Activated CD8-positive, alpha-beta T cell treated with anti-CD3 and anti-CD28 coated beads for 36 hours (primary cell): ENCODE measurements around the gene CCDC24. TPM values are rescaled to one million over a fixed set of nuclear protein-coding genes. Genes with fewer than 3 reads are reported as not detected.

Source experiments
- ATAC-seq: fragments of 200-7000 bp; cut with Tn5 transposase; one replicate; pipeline ENCODE4 v1.10.0; 2021; ENCODE audit warnings: mild to moderate bottlenecking, moderate library complexity
- CTCF ChIA-PET: fragments of 350-600 bp; sonication (Branson Sonifier 250); formaldehyde crosslinking; loops from one replicate; lab custom pipeline; 2021; ENCODE audit warnings: antibody characterized with exemption; lab: Charles Lee
- POLR2A ChIA-PET: fragments of 350-600 bp; sonication (Branson Sonifier 250); formaldehyde crosslinking; loops from one replicate; lab custom pipeline; 2021; ENCODE audit warnings: antibody characterized with exemption; lab: Charles Lee
- DNase-seq: peaks from one replicate; pipeline ENCODE4 v3.0.0-alpha.2; 2020
- H3K27ac Mint-ChIP-seq: one replicate; pipeline ENCODE4 v1.8.0; 2021; ENCODE audit warnings: mild to moderate bottlenecking, mixed read lengths
- H3K27me3 Mint-ChIP-seq: one replicate; pipeline ENCODE4 v1.8.0; 2021; ENCODE audit warnings: mixed read lengths
- H3K36me3 Mint-ChIP-seq: one replicate; pipeline ENCODE4 v1.8.0; 2021; ENCODE audit warnings: low read depth, mixed read lengths
- H3K4me1 Mint-ChIP-seq: one replicate; pipeline ENCODE4 v1.8.0; 2021; ENCODE audit warnings: low read depth, mixed read lengths
- H3K4me3 Mint-ChIP-seq: one replicate; pipeline ENCODE4 v1.8.0; 2021; ENCODE audit warnings: mild to moderate bottlenecking, moderate library complexity, mixed read lengths
- H3K9me3 Mint-ChIP-seq: one replicate; pipeline ENCODE4 v1.8.0; 2021; ENCODE audit warnings: mixed read lengths
- intact Hi-C: fragments of 100-400 bp; cut with micrococcal nuclease; formaldehyde crosslinking; loops from one replicate; pipeline ENCODE4 v1.10.0; 2022
- total RNA-seq, 2 experiments: library from RNA; stranded (reverse); gene quantifications; one replicate each; pipeline ENCODE4 v1.2.3, GENCODE V29; 2021
- TF ChIP-seq, protein P1 (sequence below): fragments of 200-600 bp; IDR thresholded peaks from one replicate; pipeline ENCODE4 v1.8.0; 2022; ENCODE audit warnings: antibody characterized with exemption, mild to moderate bottlenecking

Gene CCDC24
- total RNA-seq, 2 experiments from 2014 or later: 1.4 to 1.8 TPM

DNA sequence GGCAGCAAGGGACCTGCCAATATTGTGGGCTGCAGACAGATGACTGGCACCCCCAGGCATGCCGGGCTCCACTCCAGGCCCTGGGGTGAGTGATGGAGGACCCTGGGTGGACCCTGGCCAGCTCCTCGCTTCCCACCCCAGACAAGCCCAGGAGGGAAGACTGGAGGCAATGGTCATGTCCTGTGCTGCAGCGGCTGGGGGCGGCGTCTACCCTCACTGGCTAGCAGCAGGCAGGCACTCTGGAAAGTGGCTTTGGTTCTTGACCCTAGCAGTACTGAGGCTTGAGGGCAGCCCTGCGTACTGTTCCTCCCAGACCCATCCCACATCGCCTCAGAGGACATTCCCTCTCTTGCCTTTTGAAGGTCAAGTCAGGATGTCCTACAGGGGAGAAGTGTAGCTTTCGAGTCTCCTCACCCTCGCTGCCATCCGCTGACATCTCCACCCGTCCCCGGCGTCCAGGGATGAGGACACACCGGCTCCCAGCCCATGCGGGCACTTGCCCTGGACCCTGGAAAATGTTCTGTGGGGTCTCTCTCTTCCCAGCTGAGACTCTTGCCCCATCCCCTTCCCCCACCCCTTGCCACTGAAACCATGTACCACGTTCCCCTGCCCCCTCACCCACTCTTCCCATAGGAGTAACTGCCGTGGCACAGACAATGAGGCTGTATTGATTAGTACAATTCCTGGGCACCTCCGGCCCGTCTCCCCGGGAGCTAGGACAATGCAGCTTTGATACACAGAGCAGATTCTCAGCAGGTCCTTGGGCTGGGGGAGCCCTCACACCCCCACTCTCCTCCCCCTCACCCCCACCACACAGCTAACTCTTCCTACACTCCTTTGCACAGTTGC is 24.9 kb downstream of the CCDC24 start:
- Mint-ChIP-seq H3K4me1 (peaks cover 12% of the 10 kb centered on the region), H3K4me3 (no peak overlapping the region), H3K27me3 (no peaks in the 10 kb centered on the region), H3K27ac (no peak overlapping the region), H3K36me3 (no peaks in the 10 kb centered on the region), H3K9me3 (no peaks in the 10 kb centered on the region)
- ChIA-PET POLR2A (interaction anchor here (0.6 kb wide), 1 partner anchor 15 kb away, joined by 3 read pairs; no protein-coding TSS in a partner anchor), CTCF (interaction anchor here (1.4 to 7.4 kb wide), 2 partner anchors 10 to 32 kb away, joined by 5 to 42 read pairs; no protein-coding TSS in a partner anchor)
- DNase-seq (no peak), ATAC-seq (no peak)
- TF ChIP-seq, protein P1, sequence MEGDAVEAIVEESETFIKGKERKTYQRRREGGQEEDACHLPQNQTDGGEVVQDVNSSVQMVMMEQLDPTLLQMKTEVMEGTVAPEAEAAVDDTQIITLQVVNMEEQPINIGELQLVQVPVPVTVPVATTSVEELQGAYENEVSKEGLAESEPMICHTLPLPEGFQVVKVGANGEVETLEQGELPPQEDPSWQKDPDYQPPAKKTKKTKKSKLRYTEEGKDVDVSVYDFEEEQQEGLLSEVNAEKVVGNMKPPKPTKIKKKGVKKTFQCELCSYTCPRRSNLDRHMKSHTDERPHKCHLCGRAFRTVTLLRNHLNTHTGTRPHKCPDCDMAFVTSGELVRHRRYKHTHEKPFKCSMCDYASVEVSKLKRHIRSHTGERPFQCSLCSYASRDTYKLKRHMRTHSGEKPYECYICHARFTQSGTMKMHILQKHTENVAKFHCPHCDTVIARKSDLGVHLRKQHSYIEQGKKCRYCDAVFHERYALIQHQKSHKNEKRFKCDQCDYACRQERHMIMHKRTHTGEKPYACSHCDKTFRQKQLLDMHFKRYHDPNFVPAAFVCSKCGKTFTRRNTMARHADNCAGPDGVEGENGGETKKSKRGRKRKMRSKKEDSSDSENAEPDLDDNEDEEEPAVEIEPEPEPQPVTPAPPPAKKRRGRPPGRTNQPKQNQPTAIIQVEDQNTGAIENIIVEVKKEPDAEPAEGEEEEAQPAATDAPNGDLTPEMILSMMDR: no peak
- intact Hi-C loops: no loop called here

DNA sequence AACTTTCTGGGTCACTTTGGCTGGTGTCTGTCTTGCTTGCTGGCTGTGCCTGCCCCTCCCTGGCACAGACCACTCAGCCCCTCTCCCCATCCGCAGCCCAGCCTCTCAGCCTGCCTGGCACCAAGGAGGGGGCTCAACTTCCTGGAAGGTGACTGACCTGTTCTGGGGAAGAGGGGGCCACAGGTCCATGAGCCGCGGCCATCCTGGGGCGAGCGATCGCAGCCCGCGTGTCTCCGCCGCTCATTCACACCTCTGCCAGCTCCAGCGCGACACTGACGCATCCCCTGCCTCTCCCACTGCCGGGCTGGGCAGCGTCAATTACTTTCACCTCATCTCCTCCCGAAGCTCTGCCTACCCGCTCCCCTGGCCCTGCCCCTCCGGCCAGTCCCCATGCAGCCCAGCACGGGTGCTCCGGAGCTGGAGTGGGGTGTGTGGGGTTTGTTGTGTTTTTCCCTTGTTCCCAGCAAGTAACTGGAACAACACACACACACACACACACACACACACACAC is 25.5 kb downstream of the CCDC24 start:
- H3K4me1 Mint-ChIP-seq: peaks cover 12% of the 10 kb centered on the region
- CTCF ChIA-PET: interaction anchor here (7.4 kb wide), 1 partner anchor 11 kb away, joined by 42 read pairs; no protein-coding TSS in a partner anchor
- no peak for DNase-seq
- POLR2A ChIA-PET: interaction anchor here (0.6 kb wide), 1 partner anchor 16 kb away, joined by 3 read pairs; no protein-coding TSS in a partner anchor
- H3K9me3 Mint-ChIP-seq: no peaks in the 10 kb centered on the region
- H3K27ac Mint-ChIP-seq: no peak overlapping the region
- intact Hi-C loops: no loop called here
- ATAC-seq: no peak
- TF ChIP-seq, protein P1: no peak
- H3K36me3 Mint-ChIP-seq: peaks cover 3% of the 10 kb centered on the region
- no peak overlapping the region for H3K4me3 Mint-ChIP-seq
- H3K27me3 Mint-ChIP-seq: no peaks in the 10 kb centered on the region

DNA sequence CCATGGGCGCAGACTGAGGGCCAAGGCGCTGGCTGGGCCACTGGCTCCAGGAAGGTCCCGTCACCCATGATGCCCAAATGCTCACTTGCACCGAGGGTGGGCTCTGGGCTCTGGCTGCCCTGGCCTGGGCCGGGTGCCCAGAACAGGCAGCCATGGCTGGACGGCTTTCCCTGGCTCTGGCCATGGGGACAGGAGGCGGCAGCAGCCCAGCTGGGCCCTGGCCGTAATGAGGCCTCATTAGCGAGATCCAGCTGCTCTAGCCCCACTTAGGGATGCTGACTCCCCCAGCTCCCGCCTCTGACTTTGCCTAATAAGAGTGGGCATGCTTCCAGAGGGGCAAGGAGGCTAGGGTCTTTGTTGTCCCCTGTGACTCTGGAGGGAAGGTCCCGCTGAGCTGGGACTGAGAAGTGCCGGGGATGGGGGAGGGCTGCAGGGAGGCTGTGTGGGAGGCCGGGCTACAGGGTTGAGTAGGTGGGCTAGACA is 28.1 kb downstream of the CCDC24 start:
- Mint-ChIP-seq H3K4me1 (no peaks in the 10 kb centered on the region), H3K36me3 (peaks cover 6% of the 10 kb centered on the region), H3K9me3 (no peaks in the 10 kb centered on the region), H3K4me3 (no peak overlapping the region), H3K27ac (no peak overlapping the region), H3K27me3 (no peaks in the 10 kb centered on the region)
- DNase-seq (no peak), ATAC-seq (no peak)
- CTCF ChIA-PET: interaction anchor here (7.4 kb wide), 1 partner anchor 14 kb away, joined by 42 read pairs; no protein-coding TSS in a partner anchor
- POLR2A ChIA-PET: no interaction called here
- intact Hi-C loops: no loop called here
- TF ChIP-seq, protein P1: no peak

DNA sequence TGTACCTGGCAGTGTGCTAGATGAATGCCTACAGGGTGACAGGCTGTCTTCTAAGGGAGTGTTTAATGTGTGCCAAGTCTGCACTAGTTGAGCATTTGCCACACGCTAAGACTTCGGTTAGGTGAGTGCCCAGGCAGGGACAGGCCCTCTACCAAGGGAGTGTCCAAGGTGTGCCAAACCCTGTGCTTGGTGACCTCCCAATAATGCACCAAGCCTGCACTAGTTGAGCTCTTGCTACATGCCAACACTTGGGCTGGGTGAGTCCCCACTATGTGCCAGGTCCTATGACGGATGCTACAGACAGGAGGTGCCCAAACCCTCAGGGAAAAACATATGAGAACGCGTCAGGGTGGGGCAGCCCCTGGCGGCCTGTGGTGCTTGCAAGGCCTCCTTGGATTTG is 29.1 kb downstream of the CCDC24 start:
- no peak for DNase-seq
- H3K4me1 Mint-ChIP-seq: no peaks in the 10 kb centered on the region
- intact Hi-C loops: no loop called here
- H3K4me3 Mint-ChIP-seq: no peak overlapping the region
- ChIA-PET POLR2A (no interaction called here), CTCF (interaction anchor here (7.4 kb wide), 1 partner anchor 15 kb away, joined by 42 read pairs; no protein-coding TSS in a partner anchor)
- no peak overlapping the region for H3K27ac Mint-ChIP-seq
- TF ChIP-seq, protein P1: no peak
- H3K27me3 Mint-ChIP-seq: no peaks in the 10 kb centered on the region
- no peaks in the 10 kb centered on the region for H3K9me3 Mint-ChIP-seq
- H3K36me3 Mint-ChIP-seq: peaks cover 9% of the 10 kb centered on the region
- ATAC-seq: no peak
